Chondrocyte (in vitro differentiated cells): ENCODE data around the gene PAPLN. TPM values are rescaled to one million over a fixed set of nuclear protein-coding genes. Genes with fewer than 3 reads are reported as not detected.

Source experiments
- DNase-seq: peaks from one replicate; pipeline ENCODE4 v3.0.0; 2021; ENCODE audit warnings: mixed read lengths, low spot score
- H3K27ac Mint-ChIP-seq: one replicate; pipeline ENCODE4 v1.8.0; 2021; ENCODE audit warnings: mild to moderate bottlenecking, moderate library complexity, mixed read lengths; ENCODE audit not compliant: unreplicated experiment
- H3K27me3 Mint-ChIP-seq: 2 replicates; pipeline ENCODE4 v1.8.0; 2021; ENCODE audit warnings: low read depth, mixed read lengths
- H3K36me3 Mint-ChIP-seq: 2 replicates; pipeline ENCODE4 v1.8.0; 2021; ENCODE audit warnings: low read depth, mixed read lengths
- H3K4me1 Mint-ChIP-seq: 2 replicates; pipeline ENCODE4 v1.8.0; 2021; ENCODE audit warnings: low read depth, mild to moderate bottlenecking, mixed read lengths
- H3K4me3 Mint-ChIP-seq: one replicate; pipeline ENCODE4 v1.8.0; 2021; ENCODE audit warnings: mild to moderate bottlenecking, moderate library complexity, mixed read lengths; ENCODE audit not compliant: unreplicated experiment
- H3K9me3 Mint-ChIP-seq: 2 replicates; pipeline ENCODE4 v1.8.0; 2021; ENCODE audit warnings: low read depth, mixed read lengths
- total RNA-seq: library from RNA; stranded (reverse); gene quantifications from 3 replicates; pipeline ENCODE4 v1.2.1, GENCODE V29; 2021
- TF ChIP-seq, protein P1 (sequence below): fragments of 200-600 bp; sonication (generic); IDR thresholded peaks from 2 replicates; pipeline ENCODE4 v1.5.0; 2021; ENCODE audit warnings: antibody characterized with exemption, mild to moderate bottlenecking, moderate library complexity

Gene PAPLN
- total RNA-seq, 1 donor from 2014 or later, result 16.8 TPM

DNA sequence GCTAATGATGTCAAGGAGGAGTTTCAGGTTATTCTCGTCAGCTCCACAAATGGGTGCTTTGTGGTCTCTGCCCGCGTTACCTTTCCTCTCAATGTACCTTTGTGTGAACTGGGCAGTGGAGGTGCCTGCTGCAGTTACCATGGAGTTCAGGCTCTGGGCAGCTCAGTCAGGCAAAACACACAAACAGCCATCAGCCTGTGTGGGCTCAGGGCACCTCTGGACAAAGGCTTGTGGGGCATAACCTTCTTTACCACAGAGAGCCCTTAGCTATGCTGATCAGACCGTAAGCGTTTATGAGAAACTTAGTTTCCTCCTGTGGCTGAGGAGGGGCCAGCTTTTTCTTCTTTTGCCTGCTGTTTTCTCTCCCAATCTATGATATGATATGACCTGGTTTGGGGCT, 16.7 kb upstream of the PAPLN start:
- H3K9me3 Mint-ChIP-seq, result no peaks in the 10 kb centered on the region
- H3K4me1 Mint-ChIP-seq, result peaks cover 25% of the 10 kb centered on the region
- no peaks in the 10 kb centered on the region for H3K27me3 Mint-ChIP-seq
- DNase-seq, result no peak
- H3K36me3 Mint-ChIP-seq, result peaks cover 26% of the 10 kb centered on the region
- no peak overlapping the region for H3K27ac Mint-ChIP-seq
- H3K4me3 Mint-ChIP-seq, result no peak overlapping the region
- TF ChIP-seq, protein P1, sequence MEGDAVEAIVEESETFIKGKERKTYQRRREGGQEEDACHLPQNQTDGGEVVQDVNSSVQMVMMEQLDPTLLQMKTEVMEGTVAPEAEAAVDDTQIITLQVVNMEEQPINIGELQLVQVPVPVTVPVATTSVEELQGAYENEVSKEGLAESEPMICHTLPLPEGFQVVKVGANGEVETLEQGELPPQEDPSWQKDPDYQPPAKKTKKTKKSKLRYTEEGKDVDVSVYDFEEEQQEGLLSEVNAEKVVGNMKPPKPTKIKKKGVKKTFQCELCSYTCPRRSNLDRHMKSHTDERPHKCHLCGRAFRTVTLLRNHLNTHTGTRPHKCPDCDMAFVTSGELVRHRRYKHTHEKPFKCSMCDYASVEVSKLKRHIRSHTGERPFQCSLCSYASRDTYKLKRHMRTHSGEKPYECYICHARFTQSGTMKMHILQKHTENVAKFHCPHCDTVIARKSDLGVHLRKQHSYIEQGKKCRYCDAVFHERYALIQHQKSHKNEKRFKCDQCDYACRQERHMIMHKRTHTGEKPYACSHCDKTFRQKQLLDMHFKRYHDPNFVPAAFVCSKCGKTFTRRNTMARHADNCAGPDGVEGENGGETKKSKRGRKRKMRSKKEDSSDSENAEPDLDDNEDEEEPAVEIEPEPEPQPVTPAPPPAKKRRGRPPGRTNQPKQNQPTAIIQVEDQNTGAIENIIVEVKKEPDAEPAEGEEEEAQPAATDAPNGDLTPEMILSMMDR, result no peak

DNA sequence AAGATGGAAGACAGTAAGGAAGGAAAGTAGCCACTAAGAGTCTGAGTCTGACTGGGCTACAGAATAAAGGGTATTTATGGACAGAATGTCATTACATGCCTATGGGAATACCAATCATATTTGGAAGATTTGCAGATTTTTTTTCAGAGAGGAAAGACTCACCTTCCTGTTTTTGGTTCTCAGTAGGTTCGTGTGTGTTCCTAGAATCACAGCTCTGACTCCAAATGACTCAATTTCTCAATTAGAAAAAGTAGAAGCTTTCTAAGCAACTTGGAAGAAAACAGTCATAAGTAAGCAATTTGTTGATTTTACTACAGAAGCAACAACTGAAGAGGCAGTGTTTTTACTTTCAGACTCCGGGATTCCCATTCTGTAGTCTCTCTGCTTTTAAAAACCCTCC, 15.4 kb upstream of the PAPLN start:
- Mint-ChIP-seq H3K4me3 (no peak overlapping the region), H3K9me3 (no peaks in the 10 kb centered on the region), H3K4me1 (peaks cover 29% of the 10 kb centered on the region), H3K36me3 (peaks cover 24% of the 10 kb centered on the region), H3K27me3 (no peaks in the 10 kb centered on the region), H3K27ac (peak overlapping the region; percentile 30)
- DNase-seq, result no peak
- TF ChIP-seq, protein P1, result no peak

DNA sequence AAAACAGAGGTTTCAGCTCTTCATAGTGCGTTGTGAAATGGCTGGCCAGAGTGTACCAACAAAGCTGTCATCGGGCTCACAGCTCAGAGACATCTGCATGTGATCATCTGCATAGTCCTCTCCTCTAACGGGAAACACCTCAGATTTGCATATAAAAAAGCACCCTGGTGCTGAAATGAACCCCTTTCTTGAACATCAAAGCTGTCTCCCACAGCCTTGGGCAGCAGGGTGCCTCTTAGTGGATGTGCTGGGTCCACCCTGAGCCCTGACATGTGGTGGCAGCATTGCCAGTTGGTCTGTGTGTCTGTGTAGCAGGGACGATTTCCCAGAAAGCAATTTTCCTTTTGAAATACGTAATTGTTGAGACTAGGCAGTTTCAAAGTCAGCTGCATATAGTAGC, 14.3 kb upstream of the PAPLN start:
- Mint-ChIP-seq H3K9me3 (no peaks in the 10 kb centered on the region), H3K4me1 (peaks cover 37% of the 10 kb centered on the region), H3K36me3 (peaks cover 23% of the 10 kb centered on the region), H3K4me3 (no peak overlapping the region), H3K27me3 (no peaks in the 10 kb centered on the region), H3K27ac (no peak overlapping the region)
- DNase-seq, result no peak
- TF ChIP-seq, protein P1, result no peak

DNA sequence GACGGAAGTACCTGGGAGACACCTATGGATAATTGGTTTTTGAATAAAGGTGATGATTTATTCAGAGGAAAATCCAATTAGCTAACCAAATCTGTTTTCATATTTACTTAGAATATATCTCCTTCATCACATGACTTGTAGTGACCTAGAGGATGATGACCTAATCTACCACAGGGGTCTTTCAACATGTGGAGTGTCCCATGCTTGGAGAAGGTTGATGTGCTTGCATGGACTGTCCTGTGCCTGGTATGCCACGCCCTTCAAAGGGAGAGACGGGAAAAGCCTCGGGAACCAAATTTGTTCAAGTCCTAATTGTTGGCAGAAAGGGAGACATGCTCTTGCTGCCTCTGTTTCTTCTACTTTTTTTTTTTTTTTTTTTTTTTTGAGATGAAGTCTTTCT, 11.8 kb upstream of the PAPLN start:
- no peaks in the 10 kb centered on the region for H3K9me3 Mint-ChIP-seq
- TF ChIP-seq, protein P1, result no peak
- peaks cover 51% of the 10 kb centered on the region for H3K4me1 Mint-ChIP-seq
- peaks cover 7% of the 10 kb centered on the region for H3K36me3 Mint-ChIP-seq
- H3K27me3 Mint-ChIP-seq, result no peaks in the 10 kb centered on the region
- DNase-seq, result no peak
- H3K27ac Mint-ChIP-seq, result no peak overlapping the region
- no peak overlapping the region for H3K4me3 Mint-ChIP-seq

DNA sequence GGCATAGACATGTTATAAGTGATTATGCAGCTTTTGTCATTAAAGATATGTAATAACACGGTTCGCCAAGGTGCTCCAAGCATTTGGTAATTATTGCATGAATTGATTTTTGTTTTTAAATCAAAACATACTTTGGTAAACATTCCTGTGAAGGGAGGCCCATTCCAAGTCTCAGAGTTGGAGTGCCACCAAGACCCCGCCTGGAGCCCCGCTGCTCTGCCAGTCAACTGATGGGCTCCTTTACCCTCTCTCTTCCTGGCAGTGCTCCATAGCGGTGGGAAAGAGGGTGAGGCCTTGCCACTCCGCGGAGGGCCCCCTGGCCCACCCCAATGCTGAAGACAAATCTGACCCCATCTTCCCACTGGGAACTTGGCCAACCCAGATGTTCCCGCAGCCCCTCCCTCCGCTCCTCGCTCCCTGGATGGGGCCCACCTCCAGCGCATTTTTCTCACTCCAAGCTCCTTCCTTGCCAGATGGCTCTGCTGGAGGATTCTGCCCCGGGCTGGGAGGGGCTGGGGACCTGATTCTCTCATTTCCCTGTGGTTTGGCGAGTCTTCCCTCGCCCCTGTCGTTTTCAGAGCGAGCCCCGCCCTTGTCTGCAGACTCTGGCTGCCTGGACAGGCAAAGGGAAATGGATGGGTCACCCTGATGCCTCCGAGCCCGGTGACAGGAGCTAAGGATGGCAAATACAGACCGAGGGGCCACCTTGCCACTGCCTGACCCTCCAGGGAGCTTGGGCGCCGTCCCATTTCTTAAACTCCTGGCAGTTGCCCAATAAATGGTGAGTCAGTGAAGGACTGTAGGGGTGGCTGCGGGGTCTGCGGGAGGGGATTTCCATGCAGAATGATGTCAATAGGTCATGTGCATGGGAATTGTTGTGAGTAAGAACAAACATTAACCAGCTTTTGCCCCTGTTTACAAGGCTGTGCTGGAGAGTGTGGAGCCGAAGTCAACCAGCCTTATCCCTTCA, 9.2 kb upstream of the PAPLN start:
- no peak for DNase-seq
- Mint-ChIP-seq H3K4me1 (peaks cover 39% of the 10 kb centered on the region), H3K9me3 (no peaks in the 10 kb centered on the region), H3K4me3 (peak overlapping the region; percentile 17), H3K27me3 (no peaks in the 10 kb centered on the region), H3K36me3 (peaks cover 6% of the 10 kb centered on the region), H3K27ac (peak overlapping the region; percentile 93)
- TF ChIP-seq, protein P1, result no peak
